A673 (cell line): ENCODE results near the gene MORN1. TPM values are rescaled to one million over a fixed set of nuclear protein-coding genes. Genes with fewer than 3 reads are reported as not detected.

Experiments
- BruUV-seq: library from RNA; stranded (reverse); fragments of 400-500 nt; replicated peaks from 2 replicates; lab custom pipeline; 2021; lab: Mats Ljungman, UMichigan
- CTCF ChIA-PET: fragments of 300-600 bp; sonication (Branson Sonifier 250); formaldehyde crosslinking; loops from one replicate; lab custom pipeline; 2022; ENCODE audit warnings: antibody characterized with exemption; lab: Charles Lee
- POLR2A ChIA-PET: fragments of 300-600 bp; sonication (Branson Sonifier 250); formaldehyde crosslinking; loops from one replicate; lab custom pipeline; 2022; ENCODE audit warnings: antibody characterized with exemption; ENCODE audit not compliant: low non-redundant PET; lab: Charles Lee
- DNase-seq: peaks from one replicate; pipeline ENCODE4 v3.0.0-alpha.2; 2015; ENCODE audit warnings: low spot score
- H3K27ac ChIP-seq: fragments of 200-600 bp; sonication (generic); 2 replicates; pipeline ENCODE4 v1.5.1; 2016; ENCODE audit warnings: mixed run types, low read depth, mild to moderate bottlenecking, mixed read lengths, antibody characterized with exemption, low read length; ENCODE audit not compliant: poor library complexity, severe bottlenecking
- H3K27me3 ChIP-seq: fragments of 200-600 bp; sonication (generic); replicated peaks from 2 replicates; pipeline ENCODE4 v1.6.1; 2017; ENCODE audit warnings: mixed run types, low read depth, mild to moderate bottlenecking, mixed read lengths, antibody characterized with exemption, low read length; ENCODE audit not compliant: insufficient read depth, poor library complexity
- H3K36me3 ChIP-seq: fragments of 200-600 bp; sonication (generic); 2 replicates; pipeline ENCODE4 v1.6.1; 2016; ENCODE audit warnings: mixed run types, mild to moderate bottlenecking, mixed read lengths, antibody characterized with exemption, low read length; ENCODE audit not compliant: insufficient read depth, poor library complexity, severe bottlenecking
- H3K4me1 ChIP-seq: fragments of 200-600 bp; sonication (generic); 2 replicates; pipeline ENCODE4 v1.6.1; 2017; ENCODE audit warnings: mixed run types, mild to moderate bottlenecking, mixed read lengths, antibody characterized with exemption, low read length; ENCODE audit not compliant: insufficient read depth, poor library complexity, severe bottlenecking
- H3K4me3 ChIP-seq: fragments of 200-600 bp; sonication (generic); 2 replicates; pipeline ENCODE4 v1.5.1; 2016; ENCODE audit warnings: low read depth, mixed run types, mild to moderate bottlenecking, mixed read lengths, low read length; ENCODE audit not compliant: poor library complexity, severe bottlenecking
- H3K9me3 ChIP-seq: fragments of 200-600 bp; sonication (generic); 2 replicates; pipeline ENCODE4 v1.6.1; 2016; ENCODE audit warnings: mixed run types, low read depth, mild to moderate bottlenecking, mixed read lengths, antibody characterized with exemption, low read length; ENCODE audit not compliant: poor library complexity, severe bottlenecking
- CTCF ChIP-seq: fragments of 300-800, 200-600 bp; sonication (generic); conservative IDR thresholded peaks from 2 replicates; pipeline ENCODE4 v1.5.1; 2017; ENCODE audit warnings: low read depth, mild to moderate bottlenecking, antibody characterized with exemption, low read length, moderate library complexity, mixed read lengths
- EZH2 ChIP-seq: fragments of 200-600 bp; sonication (generic); IDR thresholded peaks from 2 replicates; pipeline ENCODE4 v1.6.1; 2017; ENCODE audit warnings: borderline replicate concordance, low read depth, mild to moderate bottlenecking, mixed read lengths, antibody characterized with exemption, low read length; ENCODE audit not compliant: poor library complexity, severe bottlenecking
- intact Hi-C: fragments of 100-400 bp; cut with micrococcal nuclease; formaldehyde crosslinking; loops from one replicate; pipeline ENCODE4 v1.10.0; 2022; ENCODE audit not compliant: unreplicated experiment
- total RNA-seq: library from RNA; stranded (reverse); gene quantifications from 2 replicates; pipeline ENCODE4 v1.2.3, GENCODE V29; 2021

Gene MORN1
- total RNA-seq, 1 experiment from 2014 or later = 24.7 TPM

DNA sequence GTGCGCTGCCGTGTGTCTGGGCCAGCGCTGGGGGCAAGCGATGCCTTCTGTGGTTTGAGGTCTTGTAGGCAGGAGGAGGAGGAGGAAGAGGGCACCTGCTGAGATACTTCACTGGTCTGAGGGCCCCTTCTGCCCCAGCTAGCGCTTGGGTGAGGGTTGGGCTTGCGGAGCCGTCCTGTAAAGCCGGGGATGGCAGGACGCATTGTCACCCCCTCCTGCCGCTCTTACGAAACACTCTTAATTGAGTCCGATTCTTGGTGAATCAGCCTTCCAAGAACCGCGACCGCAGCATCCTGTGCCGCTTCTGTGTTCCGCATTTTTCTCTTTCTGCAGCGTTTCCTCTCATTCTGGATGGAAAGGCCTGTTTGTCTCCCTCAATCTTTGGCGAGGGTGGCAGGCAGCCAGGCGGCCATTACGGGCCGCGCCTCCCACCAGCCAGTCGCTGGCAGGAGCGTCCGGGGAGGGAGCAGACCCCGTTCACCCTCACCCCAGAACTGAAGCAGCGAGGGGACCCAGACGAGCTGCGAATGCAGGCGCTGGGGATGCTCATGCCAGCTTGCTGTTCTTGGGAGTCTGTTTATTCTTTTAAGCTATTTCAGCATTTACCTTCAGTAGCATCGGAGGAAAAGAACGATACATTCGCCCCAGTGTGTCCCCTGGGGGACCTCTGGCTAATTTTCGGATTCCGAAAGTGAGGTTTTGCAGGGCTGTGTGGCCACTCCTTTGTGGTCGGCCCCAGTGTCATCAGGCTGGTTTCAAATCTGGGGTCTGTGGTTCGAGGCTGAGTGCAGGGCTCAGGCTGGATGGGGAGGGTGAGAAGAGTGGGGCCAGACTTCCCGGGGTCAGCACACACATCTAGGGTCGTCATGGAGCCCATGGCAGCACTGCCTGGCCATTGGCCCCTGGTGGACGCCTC, 100.5 kb downstream of the MORN1 start:
- Histone ChIP-seq H3K4me1 (peaks cover 59% of the 10 kb centered on the region), H3K27ac (peak overlapping the region; percentile 70), H3K36me3 (no peaks in the 10 kb centered on the region), H3K9me3 (no peaks in the 10 kb centered on the region), H3K27me3 (no peaks in the 10 kb centered on the region), H3K4me3 (peak overlapping the region; percentile 19)
- ChIA-PET POLR2A (no interaction called here), CTCF (no interaction called here)
- intact Hi-C loops = no loop called here
- BruUV-seq = no TSS peak
- no peak for TF ChIP-seq CTCF
- TF ChIP-seq EZH2 = no peak
- DNase-seq = peak; percentile 94

GRCh38 chr1:2290171-2290578, 101.2 kb downstream of the MORN1 start:
- H3K36me3 ChIP-seq = no peaks in the 10 kb centered on the region
- POLR2A ChIA-PET = no interaction called here
- no peak for DNase-seq
- intact Hi-C loops = no loop called here
- no TSS peak for BruUV-seq
- peaks cover 59% of the 10 kb centered on the region for H3K4me1 ChIP-seq
- no peaks in the 10 kb centered on the region for H3K9me3 ChIP-seq
- CTCF ChIA-PET = no interaction called here
- TF ChIP-seq CTCF = no peak
- TF ChIP-seq EZH2 = no peak
- H3K4me3 ChIP-seq = peak overlapping the region; percentile 19
- H3K27ac ChIP-seq = peak overlapping the region; percentile 70
- no peaks in the 10 kb centered on the region for H3K27me3 ChIP-seq

GRCh38 chr1:2289607-2290006, 101.7 kb downstream of the MORN1 start:
- Histone ChIP-seq H3K27ac (peak overlapping the region; percentile 70), H3K4me1 (peaks cover 57% of the 10 kb centered on the region), H3K36me3 (no peaks in the 10 kb centered on the region), H3K4me3 (no peak overlapping the region), H3K9me3 (no peaks in the 10 kb centered on the region), H3K27me3 (no peaks in the 10 kb centered on the region)
- POLR2A ChIA-PET = no interaction called here
- TF ChIP-seq EZH2 = no peak
- TF ChIP-seq CTCF = no peak
- no TSS peak for BruUV-seq
- CTCF ChIA-PET = no interaction called here
- DNase-seq = no peak
- intact Hi-C loops = no loop called here
